Measurements from ENCODE around the gene TMED8.

Gene TMED8

DNA sequence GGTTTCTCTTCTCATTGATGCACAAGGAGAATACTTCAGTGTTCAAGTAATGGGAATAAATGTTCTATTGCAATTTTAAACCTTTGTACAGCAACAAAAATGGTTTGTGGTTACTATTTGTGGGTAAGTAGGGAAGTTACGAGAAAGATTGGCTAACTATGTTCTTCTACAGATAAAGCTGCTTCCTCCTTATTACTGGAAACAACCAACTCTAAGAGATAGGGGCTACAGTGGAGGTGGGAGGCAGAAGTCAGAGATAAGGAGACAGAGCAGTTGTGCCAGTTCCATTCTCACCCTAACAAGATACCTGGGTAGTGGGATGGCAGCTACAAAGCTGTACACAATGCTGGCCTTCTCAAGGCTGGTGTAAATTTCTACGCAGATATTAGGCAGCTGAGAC is 30.3 kb upstream of the TMED8 start:
- no peak for DNase-seq (ENCODE audit: insufficient read length, low spot score)
- FAIRE-seq = peak; percentile 38
- no peak for TF ChIP-seq POLR2A (IDR thresholded peaks at IDR 0.05; ENCODE audit: low read depth, low read length)
- no peak for TF ChIP-seq SPI1 (IDR thresholded peaks at IDR 0.05; ENCODE audit: low read depth, low read length)
- no peak for TF ChIP-seq POLR2AphosphoS5 (IDR thresholded peaks at IDR 0.05; ENCODE audit: low read depth, low read length)
- no peak for TF ChIP-seq PAX5 (IDR thresholded peaks at IDR 0.05; ENCODE audit: insufficient read depth, low read length, severe bottlenecking)
- TF ChIP-seq POU2F2 (IDR thresholded peaks at IDR 0.05; ENCODE audit: low read depth, low read length) = no peak

DNA sequence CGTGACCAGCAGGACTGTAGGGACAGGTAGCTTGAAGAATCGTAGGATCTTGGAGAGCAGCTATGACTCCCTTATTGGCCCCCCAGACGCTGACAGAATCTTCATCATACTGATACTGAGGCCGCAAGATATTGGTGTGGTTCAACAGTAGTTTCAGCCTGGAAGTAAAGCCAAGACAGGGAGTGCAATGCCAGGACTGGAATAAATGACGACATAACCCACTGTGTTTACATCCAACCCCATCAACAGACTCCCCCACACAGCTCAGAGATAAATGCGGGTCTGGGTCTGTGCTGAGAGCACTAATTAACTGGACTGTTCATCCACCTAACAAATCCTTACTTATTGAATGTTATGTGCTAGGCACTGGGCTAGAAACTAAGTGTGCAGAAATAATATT is 29.8 kb upstream of the TMED8 start:
- no peak for DNase-seq (ENCODE audit: insufficient read length, low spot score)
- peak; percentile 63 for FAIRE-seq
- TF ChIP-seq TAF1 (IDR thresholded peaks at IDR 0.05; ENCODE audit: low read depth, low read length) (no peak), POLR2AphosphoS5 (IDR thresholded peaks at IDR 0.05; ENCODE audit: low read depth, low read length) (no peak), POU2F2 (IDR thresholded peaks at IDR 0.05; ENCODE audit: low read depth, low read length) (no peak), SPI1 (IDR thresholded peaks at IDR 0.05; ENCODE audit: low read depth, low read length) (no peak), POLR2A (IDR thresholded peaks at IDR 0.05; ENCODE audit: low read depth, low read length) (no peak), PAX5 (IDR thresholded peaks at IDR 0.05; ENCODE audit: insufficient read depth, low read length, severe bottlenecking) (no peak)

- TF ChIP-seq SPI1 (IDR thresholded peaks at IDR 0.05; ENCODE audit: low read depth, low read length) (no peak), POLR2A (IDR thresholded peaks at IDR 0.05; ENCODE audit: low read depth, low read length) (no peak), POLR2AphosphoS5 (IDR thresholded peaks at IDR 0.05; ENCODE audit: low read depth, low read length) (no peak), PAX5 (IDR thresholded peaks at IDR 0.05; ENCODE audit: insufficient read depth, low read length, severe bottlenecking) (no peak), TAF1 (IDR thresholded peaks at IDR 0.05; ENCODE audit: low read depth, low read length) (no peak), POU2F2 (IDR thresholded peaks at IDR 0.05; ENCODE audit: low read depth, low read length) (no peak)
- FAIRE-seq (no peak), DNase-seq (ENCODE audit: insufficient read length, low spot score) (no peak)
Observed at GRCh38 chr14:77406086-77406485, 29.2 kb upstream of the TMED8 start.

GRCh38 chr14:77403768-77404167 is 26.9 kb upstream of the TMED8 start:
- no peak for TF ChIP-seq TAF1 (IDR thresholded peaks at IDR 0.05; ENCODE audit: low read depth, low read length)
- TF ChIP-seq SPI1 (IDR thresholded peaks at IDR 0.05; ENCODE audit: low read depth, low read length) = no peak
- no peak for TF ChIP-seq POU2F2 (IDR thresholded peaks at IDR 0.05; ENCODE audit: low read depth, low read length)
- no peak for TF ChIP-seq POLR2A (IDR thresholded peaks at IDR 0.05; ENCODE audit: low read depth, low read length)
- TF ChIP-seq PAX5 (IDR thresholded peaks at IDR 0.05; ENCODE audit: insufficient read depth, low read length, severe bottlenecking) = no peak
- TF ChIP-seq POLR2AphosphoS5 (IDR thresholded peaks at IDR 0.05; ENCODE audit: low read depth, low read length) = no peak
- FAIRE-seq (no peak), DNase-seq (ENCODE audit: insufficient read length, low spot score) (no peak)

- TF ChIP-seq SPI1 (IDR thresholded peaks at IDR 0.05; ENCODE audit: low read depth, low read length) = no peak
- no peak for TF ChIP-seq TAF1 (IDR thresholded peaks at IDR 0.05; ENCODE audit: low read depth, low read length)
- no peak for TF ChIP-seq POLR2A (IDR thresholded peaks at IDR 0.05; ENCODE audit: low read depth, low read length)
- TF ChIP-seq PAX5 (IDR thresholded peaks at IDR 0.05; ENCODE audit: insufficient read depth, low read length, severe bottlenecking) = no peak
- no peak for TF ChIP-seq POU2F2 (IDR thresholded peaks at IDR 0.05; ENCODE audit: low read depth, low read length)
- no peak for TF ChIP-seq POLR2AphosphoS5 (IDR thresholded peaks at IDR 0.05; ENCODE audit: low read depth, low read length)
- no peak for FAIRE-seq
- no peak for DNase-seq (ENCODE audit: insufficient read length, low spot score)
Observed at GRCh38 chr14:77400216-77400615, 23.3 kb upstream of the TMED8 start.

- TF ChIP-seq SPI1 (IDR thresholded peaks at IDR 0.05; ENCODE audit: low read depth, low read length) (no peak), POU2F2 (IDR thresholded peaks at IDR 0.05; ENCODE audit: low read depth, low read length) (no peak), TAF1 (IDR thresholded peaks at IDR 0.05; ENCODE audit: low read depth, low read length) (no peak), POLR2AphosphoS5 (IDR thresholded peaks at IDR 0.05; ENCODE audit: low read depth, low read length) (no peak), POLR2A (IDR thresholded peaks at IDR 0.05; ENCODE audit: low read depth, low read length) (no peak), PAX5 (IDR thresholded peaks at IDR 0.05; ENCODE audit: insufficient read depth, low read length, severe bottlenecking) (no peak)
- no peak for DNase-seq (ENCODE audit: insufficient read length, low spot score)
- no peak for FAIRE-seq
Observed at GRCh38 chr14:77390188-77390587, 13.3 kb upstream of the TMED8 start.

DNA sequence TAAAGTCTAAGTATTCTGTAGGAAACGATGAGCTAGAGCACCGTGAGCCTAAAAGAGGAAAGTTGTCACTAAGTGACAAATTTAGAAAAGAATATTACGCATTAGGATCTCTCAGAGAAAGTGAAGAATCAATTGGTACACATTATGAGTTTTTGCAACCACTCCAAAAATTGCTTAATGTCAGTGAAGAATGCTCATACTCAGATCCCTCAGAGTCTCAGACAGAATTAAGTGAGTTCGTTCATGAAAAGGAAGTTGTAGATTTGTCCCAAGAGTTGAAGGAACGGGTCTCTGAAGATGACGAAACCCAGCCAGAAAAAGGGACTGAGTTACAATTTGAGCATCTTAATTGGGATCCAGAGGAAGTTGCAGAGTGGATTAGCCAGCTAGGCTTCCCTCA is 1.8 kb upstream of the TMED8 start:
- TF ChIP-seq TAF1 (IDR thresholded peaks at IDR 0.05; ENCODE audit: low read depth, low read length) (no peak), POU2F2 (IDR thresholded peaks at IDR 0.05; ENCODE audit: low read depth, low read length) (no peak)
- DNase-seq (ENCODE audit: insufficient read length, low spot score) (no peak), FAIRE-seq (no peak)

- no peak for FAIRE-seq
- DNase-seq (ENCODE audit: insufficient read length, low spot score) = no peak
- TF ChIP-seq SPI1 (IDR thresholded peaks at IDR 0.05; ENCODE audit: low read depth, low read length) (no peak), POLR2AphosphoS5 (IDR thresholded peaks at IDR 0.05; ENCODE audit: low read depth, low read length) (no peak), POLR2A (IDR thresholded peaks at IDR 0.05; ENCODE audit: low read depth, low read length) (no peak), TAF1 (IDR thresholded peaks at IDR 0.05; ENCODE audit: low read depth, low read length) (no peak), POU2F2 (IDR thresholded peaks at IDR 0.05; ENCODE audit: low read depth, low read length) (no peak), PAX5 (IDR thresholded peaks at IDR 0.05; ENCODE audit: insufficient read depth, low read length, severe bottlenecking) (no peak)
Observed at GRCh38 chr14:77377502-77377844, 579 bp upstream of the TMED8 start.

- FAIRE-seq = peak; percentile 65
- no peak for TF ChIP-seq PAX5 (IDR thresholded peaks at IDR 0.05; ENCODE audit: insufficient read depth, low read length, severe bottlenecking)
- no peak for TF ChIP-seq POLR2AphosphoS5 (IDR thresholded peaks at IDR 0.05; ENCODE audit: low read depth, low read length)
- TF ChIP-seq SPI1 (IDR thresholded peaks at IDR 0.05; ENCODE audit: low read depth, low read length) = no peak
- no peak for TF ChIP-seq POU2F2 (IDR thresholded peaks at IDR 0.05; ENCODE audit: low read depth, low read length)
- TF ChIP-seq POLR2A (IDR thresholded peaks at IDR 0.05; ENCODE audit: low read depth, low read length) = no peak
- TF ChIP-seq TAF1 (IDR thresholded peaks at IDR 0.05; ENCODE audit: low read depth, low read length) = no peak
- no peak for DNase-seq (ENCODE audit: insufficient read length, low spot score)
Observed at GRCh38 chr14:77375973-77376770, 722 bp downstream of the TMED8 start.
